Activated CD4-positive, alpha-beta memory T cell treated with anti-CD3 and anti-CD28 coated beads for 36 hours (primary cell): ENCODE results near the gene SGPP2. TPM values are rescaled to one million over a fixed set of nuclear protein-coding genes. Genes with fewer than 3 reads are reported as not detected.

Source experiments
- CTCF ChIA-PET: fragments of 350-600 bp; sonication (Branson Sonifier 250); formaldehyde crosslinking; loops from one replicate; lab custom pipeline; 2021; ENCODE audit warnings: antibody characterized with exemption, inconsistent platforms; lab: Charles Lee
- POLR2A ChIA-PET: fragments of 350-600 bp; sonication (Branson Sonifier 250); formaldehyde crosslinking; loops from one replicate; lab custom pipeline; 2021; ENCODE audit warnings: antibody characterized with exemption; lab: Charles Lee
- DNase-seq: peaks from one replicate; pipeline ENCODE4 v3.0.0-alpha.2; 2020
- H3K27ac Mint-ChIP-seq: one replicate; pipeline ENCODE4 v1.8.0; 2021; ENCODE audit warnings: mixed read lengths
- H3K27me3 Mint-ChIP-seq: one replicate; pipeline ENCODE4 v1.8.0; 2021; ENCODE audit warnings: mixed read lengths
- H3K36me3 Mint-ChIP-seq: one replicate; pipeline ENCODE4 v1.8.0; 2021; ENCODE audit warnings: mixed read lengths
- H3K4me1 Mint-ChIP-seq: one replicate; pipeline ENCODE4 v1.8.0; 2021; ENCODE audit warnings: low read depth, mixed read lengths
- H3K4me3 Mint-ChIP-seq: one replicate; pipeline ENCODE4 v1.8.0; 2021; ENCODE audit warnings: mild to moderate bottlenecking, mixed read lengths
- H3K9me3 Mint-ChIP-seq: one replicate; pipeline ENCODE4 v1.8.0; 2021; ENCODE audit warnings: mixed read lengths
- intact Hi-C: fragments of 100-400 bp; cut with micrococcal nuclease; formaldehyde crosslinking; loops from one replicate; pipeline ENCODE4 v1.15.1; 2023
- total RNA-seq, 2 experiments: library from RNA; stranded (reverse); gene quantifications; one replicate each; pipeline ENCODE4 v1.2.3, GENCODE V29; 2021

The SGPP2 gene
- total RNA-seq, 2 experiments from 2014 or later = 20.3 to 20.8 TPM

DNA sequence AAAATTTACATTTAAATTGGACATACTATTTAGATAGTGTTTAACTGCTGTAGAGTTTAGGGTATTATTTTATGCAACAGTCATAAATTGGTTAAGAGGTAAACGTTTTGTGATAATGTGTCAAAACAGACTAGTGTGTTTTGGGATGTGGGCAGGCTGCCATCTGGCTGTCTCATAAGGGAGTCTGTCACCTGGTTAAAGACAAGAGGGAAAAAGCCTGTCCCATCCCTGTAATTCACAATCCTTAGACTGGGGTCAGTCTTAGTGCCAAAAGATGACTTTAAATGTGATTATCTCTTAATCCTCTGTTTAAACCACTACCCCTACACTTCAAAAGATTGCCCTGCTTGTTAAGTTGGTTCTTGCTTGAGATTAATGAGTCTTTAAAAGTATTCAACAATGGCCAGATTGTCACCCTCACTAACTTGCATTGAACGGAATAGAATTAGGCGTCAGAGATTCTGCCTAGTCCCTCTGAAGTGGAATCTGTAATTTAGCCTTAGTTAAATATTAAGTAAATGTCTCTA lies 59.2 kb downstream of the SGPP2 start:
- Mint-ChIP-seq H3K27ac (no peak overlapping the region), H3K36me3 (peaks cover 18% of the 10 kb centered on the region), H3K4me3 (no peak overlapping the region), H3K9me3 (no peaks in the 10 kb centered on the region), H3K4me1 (peaks cover 17% of the 10 kb centered on the region), H3K27me3 (no peaks in the 10 kb centered on the region)
- intact Hi-C loops = loop anchor here (1.0 kb wide), 1 partner anchor 165 kb away; no protein-coding TSS in a partner anchor
- ChIA-PET CTCF (interaction anchor here (1.3 kb wide), 1 partner anchor 166 kb away, joined by 3 read pairs; no protein-coding TSS in a partner anchor), POLR2A (no interaction called here)
- peak; percentile 15 for DNase-seq

DNA sequence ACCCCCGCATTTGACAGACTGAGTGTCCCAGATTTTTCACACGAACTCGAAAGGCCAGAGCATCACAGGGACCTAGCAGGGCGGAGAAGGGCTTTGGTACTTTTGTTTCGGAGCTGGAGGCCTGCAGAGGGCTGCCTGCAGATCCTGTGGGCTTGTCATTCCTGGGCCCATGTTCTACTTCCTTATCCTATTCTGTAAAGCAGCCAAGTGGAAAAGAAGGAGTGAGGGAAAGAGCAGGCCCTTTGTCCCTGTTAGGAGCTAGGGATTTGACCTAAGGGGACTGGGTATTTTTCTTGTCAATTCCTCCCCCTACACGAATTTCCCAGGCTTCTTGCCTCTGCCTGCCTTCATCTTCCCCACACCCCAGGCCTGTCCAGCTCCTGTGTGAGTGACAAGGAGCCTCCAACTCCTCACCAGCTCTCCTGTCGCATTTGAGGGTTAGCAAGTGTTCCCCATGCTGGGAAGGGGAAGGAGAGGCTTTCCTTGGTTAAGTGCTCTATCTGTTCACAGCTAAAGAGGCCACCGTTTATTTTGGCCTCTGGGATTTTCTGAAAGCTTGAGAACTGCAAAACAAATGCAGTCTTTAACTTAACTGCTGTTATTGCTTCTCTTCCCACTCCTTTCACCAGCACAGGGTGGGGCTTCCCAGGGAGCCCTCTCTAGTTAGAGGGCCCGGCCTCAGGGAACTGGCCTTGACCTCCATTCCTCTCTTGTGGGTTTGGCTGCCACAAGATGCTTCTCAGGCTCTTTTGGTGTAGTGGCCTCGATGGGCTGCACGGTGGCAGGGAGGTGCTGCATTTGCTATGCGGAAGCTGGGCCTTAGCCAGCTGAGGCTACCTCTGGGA lies 61.2 kb downstream of the SGPP2 start:
- Mint-ChIP-seq H3K27me3 (no peaks in the 10 kb centered on the region), H3K36me3 (peaks cover 17% of the 10 kb centered on the region), H3K27ac (no peak overlapping the region), H3K4me1 (peaks cover 3% of the 10 kb centered on the region), H3K4me3 (no peak overlapping the region), H3K9me3 (no peaks in the 10 kb centered on the region)
- intact Hi-C loops = no loop called here
- ChIA-PET POLR2A (no interaction called here), CTCF (no interaction called here)
- DNase-seq = no peak

GRCh38 chr2:222490131-222490530 lies 65.8 kb downstream of the SGPP2 start:
- POLR2A ChIA-PET = no interaction called here
- Mint-ChIP-seq H3K27ac (no peak overlapping the region), H3K4me1 (no peaks in the 10 kb centered on the region), H3K27me3 (no peaks in the 10 kb centered on the region), H3K9me3 (peaks cover 6% of the 10 kb centered on the region), H3K4me3 (no peak overlapping the region), H3K36me3 (peaks cover 32% of the 10 kb centered on the region)
- intact Hi-C loops = no loop called here
- no peak for DNase-seq
- CTCF ChIA-PET = no interaction called here

GRCh38 chr2:222492683-222493082 lies 68.3 kb downstream of the SGPP2 start:
- H3K4me1 Mint-ChIP-seq = peaks cover 4% of the 10 kb centered on the region
- intact Hi-C loops = no loop called here
- POLR2A ChIA-PET = no interaction called here
- H3K27ac Mint-ChIP-seq = no peak overlapping the region
- CTCF ChIA-PET = no interaction called here
- no peaks in the 10 kb centered on the region for H3K27me3 Mint-ChIP-seq
- H3K9me3 Mint-ChIP-seq = peaks cover 6% of the 10 kb centered on the region
- DNase-seq = no peak
- H3K36me3 Mint-ChIP-seq = peaks cover 35% of the 10 kb centered on the region
- no peak overlapping the region for H3K4me3 Mint-ChIP-seq

DNA sequence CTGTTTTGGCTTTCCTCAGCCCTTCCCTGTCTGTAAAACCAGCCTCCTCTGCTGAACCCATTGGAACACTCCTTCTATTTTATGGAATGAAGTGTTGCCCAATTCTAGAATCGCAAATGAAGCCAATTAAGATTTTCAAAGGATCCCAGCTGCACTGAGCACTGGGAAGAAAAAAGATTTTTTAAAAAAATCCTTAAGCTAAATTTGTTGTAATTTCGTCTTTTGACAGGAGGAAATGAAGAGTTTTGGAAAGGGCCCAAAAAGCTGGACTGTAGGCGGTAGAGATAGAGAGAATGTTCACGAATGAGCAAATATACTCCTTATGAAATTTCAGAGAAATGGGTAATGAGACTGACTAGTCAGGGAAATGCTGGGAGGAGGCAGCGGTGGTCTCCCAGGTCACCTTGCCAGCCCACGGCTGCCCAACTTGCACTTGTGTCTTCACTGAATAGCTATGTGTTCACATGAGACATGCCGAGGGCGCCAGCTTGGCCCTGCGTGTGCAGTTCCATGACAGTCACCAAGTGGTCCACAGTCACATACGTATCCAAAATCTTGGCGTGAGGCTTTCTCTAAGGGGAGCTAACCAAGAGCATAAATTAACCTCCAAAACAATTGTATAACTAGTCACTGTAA lies 69.9 kb downstream of the SGPP2 start:
- DNase-seq = no peak
- no peaks in the 10 kb centered on the region for H3K27me3 Mint-ChIP-seq
- H3K9me3 Mint-ChIP-seq = peaks cover 6% of the 10 kb centered on the region
- CTCF ChIA-PET = no interaction called here
- no peak overlapping the region for H3K27ac Mint-ChIP-seq
- intact Hi-C loops = no loop called here
- peaks cover 6% of the 10 kb centered on the region for H3K4me1 Mint-ChIP-seq
- peaks cover 30% of the 10 kb centered on the region for H3K36me3 Mint-ChIP-seq
- POLR2A ChIA-PET = no interaction called here
- H3K4me3 Mint-ChIP-seq = no peak overlapping the region

DNA sequence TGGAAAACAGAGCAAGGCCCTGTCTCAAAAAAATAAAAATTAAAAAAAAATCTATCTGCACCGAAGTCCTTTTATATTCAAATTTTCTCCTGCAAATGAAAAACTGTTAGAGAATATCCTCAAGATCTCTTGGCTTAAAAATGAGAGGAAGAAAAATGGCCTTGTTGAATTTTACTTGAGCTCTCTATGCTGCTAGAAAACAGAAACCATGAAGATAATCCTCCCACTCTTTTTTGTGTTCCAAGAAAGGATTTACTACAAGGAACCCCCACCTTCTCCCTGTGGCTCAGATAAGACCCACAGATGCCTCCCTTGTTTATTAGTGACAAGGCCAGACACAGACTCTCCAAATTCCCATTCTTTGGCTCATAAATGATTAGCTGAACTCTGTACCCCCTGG lies 71.0 kb downstream of the SGPP2 start:
- H3K36me3 Mint-ChIP-seq = peaks cover 34% of the 10 kb centered on the region
- no peak overlapping the region for H3K4me3 Mint-ChIP-seq
- peaks cover 6% of the 10 kb centered on the region for H3K9me3 Mint-ChIP-seq
- peaks cover 6% of the 10 kb centered on the region for H3K4me1 Mint-ChIP-seq
- intact Hi-C loops = no loop called here
- no peaks in the 10 kb centered on the region for H3K27me3 Mint-ChIP-seq
- CTCF ChIA-PET = no interaction called here
- DNase-seq = no peak
- POLR2A ChIA-PET = no interaction called here
- H3K27ac Mint-ChIP-seq = no peak overlapping the region

DNA sequence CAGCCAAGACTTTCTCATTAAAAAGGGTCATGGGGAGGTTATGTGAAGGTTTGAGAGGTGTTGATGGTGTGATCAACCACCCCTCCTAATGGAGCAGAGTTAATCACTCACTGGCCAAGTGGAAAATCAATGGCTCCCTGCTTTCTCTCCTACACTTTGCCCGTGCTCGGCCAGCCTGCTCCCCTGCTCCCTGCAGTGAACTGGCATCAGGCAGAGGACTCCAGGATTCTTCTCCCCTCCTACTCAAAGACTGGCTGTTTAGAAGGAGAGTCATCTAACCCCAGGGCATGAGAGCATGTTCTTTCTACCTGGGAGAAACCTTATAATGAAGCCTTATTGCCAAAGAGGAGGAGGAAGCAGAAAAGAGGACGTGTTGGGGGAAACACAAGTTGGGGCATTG lies 74.9 kb downstream of the SGPP2 start:
- intact Hi-C loops = no loop called here
- Mint-ChIP-seq H3K4me1 (peaks cover 8% of the 10 kb centered on the region), H3K27me3 (no peaks in the 10 kb centered on the region), H3K4me3 (no peak overlapping the region), H3K27ac (no peak overlapping the region), H3K9me3 (no peaks in the 10 kb centered on the region), H3K36me3 (peaks cover 16% of the 10 kb centered on the region)
- ChIA-PET CTCF (no interaction called here), POLR2A (no interaction called here)
- no peak for DNase-seq

DNA sequence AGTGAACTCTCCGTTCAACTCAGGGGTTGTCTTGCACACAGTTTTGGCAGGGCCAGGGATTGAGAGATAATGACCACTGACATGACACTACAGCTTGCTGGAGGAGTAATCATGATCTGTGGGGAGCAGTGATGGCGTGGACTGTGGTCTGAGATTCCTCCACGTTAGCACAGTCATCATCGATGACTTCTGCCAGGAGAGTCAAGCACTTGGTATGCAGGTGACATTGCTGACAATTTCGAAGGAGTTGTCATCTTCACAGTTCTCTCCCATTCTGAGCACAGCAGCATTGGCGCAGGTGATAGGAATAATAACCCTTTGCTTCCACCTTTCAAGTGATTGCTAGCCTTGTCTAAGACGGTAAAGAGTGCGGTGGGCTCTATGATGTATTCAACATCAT lies 79.8 kb downstream of the SGPP2 start:
- Mint-ChIP-seq H3K4me1 (peaks cover 7% of the 10 kb centered on the region), H3K27ac (no peak overlapping the region), H3K4me3 (no peak overlapping the region), H3K9me3 (no peaks in the 10 kb centered on the region), H3K27me3 (no peaks in the 10 kb centered on the region), H3K36me3 (peaks cover 21% of the 10 kb centered on the region)
- POLR2A ChIA-PET = no interaction called here
- intact Hi-C loops = no loop called here
- DNase-seq = no peak
- CTCF ChIA-PET = no interaction called here

GRCh38 chr2:222504719-222505118 lies 80.4 kb downstream of the SGPP2 start:
- peaks cover 7% of the 10 kb centered on the region for H3K4me1 Mint-ChIP-seq
- ChIA-PET CTCF (no interaction called here), POLR2A (no interaction called here)
- H3K27me3 Mint-ChIP-seq = no peaks in the 10 kb centered on the region
- H3K36me3 Mint-ChIP-seq = peaks cover 21% of the 10 kb centered on the region
- H3K9me3 Mint-ChIP-seq = no peaks in the 10 kb centered on the region
- intact Hi-C loops = no loop called here
- no peak for DNase-seq
- H3K4me3 Mint-ChIP-seq = no peak overlapping the region
- H3K27ac Mint-ChIP-seq = no peak overlapping the region

GRCh38 chr2:222506230-222506935 lies 82.0 kb downstream of the SGPP2 start:
- Mint-ChIP-seq H3K9me3 (no peaks in the 10 kb centered on the region), H3K27ac (no peak overlapping the region), H3K36me3 (peaks cover 25% of the 10 kb centered on the region), H3K4me3 (no peak overlapping the region), H3K4me1 (peaks cover 7% of the 10 kb centered on the region), H3K27me3 (no peaks in the 10 kb centered on the region)
- ChIA-PET CTCF (no interaction called here), POLR2A (no interaction called here)
- intact Hi-C loops = no loop called here
- DNase-seq = no peak

DNA sequence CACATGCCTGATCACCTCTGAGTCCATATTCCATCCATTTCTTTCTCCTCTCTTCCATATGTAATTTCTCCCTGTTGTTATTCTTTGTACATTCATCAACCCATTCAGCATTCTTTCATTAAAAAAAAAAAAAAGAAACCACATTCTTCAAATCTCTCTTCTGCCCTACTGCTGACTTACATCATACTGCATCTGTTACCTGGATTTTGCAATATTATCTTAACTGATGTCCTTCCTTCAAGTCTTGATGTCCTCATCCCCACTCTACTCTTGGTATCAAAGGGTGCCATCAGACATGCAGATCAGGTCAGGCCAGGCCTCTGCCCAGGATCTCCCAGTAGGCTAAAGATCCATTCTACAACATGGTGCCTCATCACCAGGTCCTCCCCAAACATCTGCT lies 90.6 kb downstream of the SGPP2 start:
- intact Hi-C loops = no loop called here
- H3K27ac Mint-ChIP-seq = no peak overlapping the region
- DNase-seq = no peak
- H3K4me1 Mint-ChIP-seq = no peaks in the 10 kb centered on the region
- H3K36me3 Mint-ChIP-seq = peaks cover 28% of the 10 kb centered on the region
- H3K4me3 Mint-ChIP-seq = no peak overlapping the region
- ChIA-PET POLR2A (no interaction called here), CTCF (no interaction called here)
- no peaks in the 10 kb centered on the region for H3K27me3 Mint-ChIP-seq
- H3K9me3 Mint-ChIP-seq = peaks cover 5% of the 10 kb centered on the region
